IPS-NIHi7 (cell line): ENCODE data around the gene NPW.
"Not testable (repeated sequence)": the region's sequence is repeated elsewhere in the genome, so short reads cannot be mapped to it uniquely, and the experiment has no call there.

Experiments
- DNase-seq: peaks from one replicate; pipeline ENCODE4 v3.0.0; 2012; ENCODE audit warnings: mixed read lengths; ENCODE audit errors: extremely low spot score

Gene NPW

GRCh38 chr16:2023092-2024031 is 3.8 kb downstream of the NPW start:
- DNase-seq: peak; percentile 95

GRCh38 chr16:2024032-2024420 is 4.4 kb downstream of the NPW start:
- DNase-seq: no peak

DNA sequence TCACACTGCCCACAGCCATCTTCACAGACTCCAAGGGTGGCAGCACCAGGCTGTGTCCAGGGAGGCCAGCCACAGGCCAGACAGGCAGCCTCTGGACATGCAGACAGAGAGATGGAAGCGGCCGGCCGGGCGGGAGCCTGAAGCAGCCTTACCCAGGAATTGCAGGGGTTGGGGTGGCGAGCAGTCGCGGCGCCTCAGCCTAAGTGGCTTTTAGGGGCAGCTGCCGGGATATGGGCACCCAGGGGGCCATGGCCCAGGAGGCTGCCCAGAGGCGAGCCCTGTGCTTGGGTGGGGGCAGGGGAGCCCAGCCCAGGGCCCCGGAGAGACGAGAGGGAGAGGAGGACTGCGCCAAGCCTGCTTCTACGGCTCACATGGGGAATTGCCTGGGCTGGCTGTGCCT is 5.7 kb downstream of the NPW start:
- DNase-seq: no peak

GRCh38 chr16:2025878-2026460 is 6.4 kb downstream of the NPW start:
- DNase-seq: no peak

DNA sequence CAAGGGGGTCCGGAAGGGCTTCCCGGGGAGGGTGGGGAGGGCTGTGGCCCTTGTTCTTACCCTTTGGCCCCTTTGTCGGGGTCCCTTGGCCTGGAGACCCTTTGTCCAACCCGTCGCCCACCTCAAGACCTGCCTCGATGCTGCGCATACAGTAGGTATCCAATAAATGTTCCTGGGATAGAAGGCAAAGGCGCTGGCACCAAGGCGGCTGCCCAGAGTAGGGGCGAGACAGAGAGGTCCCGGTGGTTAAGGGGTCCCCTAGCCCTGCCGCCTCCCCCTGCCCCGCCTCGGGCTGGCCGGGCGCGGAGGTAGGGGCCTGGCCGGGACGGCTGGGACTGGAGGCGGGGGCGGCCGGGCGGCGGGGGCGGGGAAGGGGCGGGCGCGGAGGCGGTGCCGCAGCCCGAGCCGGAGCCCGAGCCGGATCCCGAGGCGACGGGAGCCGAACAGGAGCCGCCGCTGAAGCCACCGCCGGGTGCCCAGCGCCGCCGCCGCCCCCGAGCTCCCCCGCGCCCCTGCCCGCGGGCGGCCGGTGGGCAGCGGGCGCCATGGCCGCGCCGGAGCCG is 7.0 kb downstream of the NPW start, which contains the start of gene NHERF2:
Gene NHERF2, plus strand, starts transcription at position 442 of the 563 bp plus-strand sequence. Its CDS starts 104 bp downstream, at position 546.
- peak; percentile 76 for DNase-seq

- DNase-seq: no peak
These were observed 7.7 kb downstream of the NPW start for GRCh38 chr16:2027024-2028010.

GRCh38 chr16:2028146-2028545 is 8.6 kb downstream of the NPW start:
- DNase-seq: no peak

- no peak for DNase-seq
These were observed 9.1 kb downstream of the NPW start for GRCh38 chr16:2028620-2029220.

GRCh38 chr16:2029350-2029749 is 9.8 kb downstream of the NPW start:
- no peak for DNase-seq

GRCh38 chr16:2030036-2030435 is 10.5 kb downstream of the NPW start:
- DNase-seq: no peak

DNA sequence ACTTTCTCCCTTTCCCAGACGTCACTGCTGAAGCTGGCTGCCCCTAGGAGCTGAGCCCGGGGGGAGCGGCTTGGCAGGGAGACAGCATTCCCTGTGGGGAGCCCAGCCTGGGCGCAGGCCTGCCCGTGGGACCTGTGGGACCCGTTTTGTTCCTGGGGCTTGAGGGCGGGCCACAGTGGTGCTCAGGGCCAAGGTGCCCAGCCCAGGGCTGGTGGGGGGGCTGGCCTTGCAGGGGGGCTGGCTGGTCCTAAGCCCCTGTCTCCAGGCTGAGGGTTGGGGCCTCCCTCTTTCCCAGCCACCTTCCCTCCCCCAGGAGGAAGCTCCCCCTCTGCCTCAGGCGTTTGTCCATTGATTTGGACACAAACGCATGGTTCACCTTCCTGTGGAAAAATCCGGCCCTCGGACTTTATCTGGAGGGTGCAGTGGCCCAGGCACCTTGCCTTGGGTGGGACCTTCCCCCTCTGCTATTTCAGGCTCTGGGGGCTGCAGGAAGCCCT is 11.5 kb downstream of the NPW start:
- DNase-seq: no peak

GRCh38 chr16:2032285-2033056 is 12.9 kb downstream of the NPW start:
- DNase-seq: no peak

- DNase-seq: no peak
These were observed 13.7 kb downstream of the NPW start for GRCh38 chr16:2033057-2033908.

- DNase-seq: not testable (repeated sequence)
These were observed 14.5 kb downstream of the NPW start for GRCh38 chr16:2033909-2034695.

DNA sequence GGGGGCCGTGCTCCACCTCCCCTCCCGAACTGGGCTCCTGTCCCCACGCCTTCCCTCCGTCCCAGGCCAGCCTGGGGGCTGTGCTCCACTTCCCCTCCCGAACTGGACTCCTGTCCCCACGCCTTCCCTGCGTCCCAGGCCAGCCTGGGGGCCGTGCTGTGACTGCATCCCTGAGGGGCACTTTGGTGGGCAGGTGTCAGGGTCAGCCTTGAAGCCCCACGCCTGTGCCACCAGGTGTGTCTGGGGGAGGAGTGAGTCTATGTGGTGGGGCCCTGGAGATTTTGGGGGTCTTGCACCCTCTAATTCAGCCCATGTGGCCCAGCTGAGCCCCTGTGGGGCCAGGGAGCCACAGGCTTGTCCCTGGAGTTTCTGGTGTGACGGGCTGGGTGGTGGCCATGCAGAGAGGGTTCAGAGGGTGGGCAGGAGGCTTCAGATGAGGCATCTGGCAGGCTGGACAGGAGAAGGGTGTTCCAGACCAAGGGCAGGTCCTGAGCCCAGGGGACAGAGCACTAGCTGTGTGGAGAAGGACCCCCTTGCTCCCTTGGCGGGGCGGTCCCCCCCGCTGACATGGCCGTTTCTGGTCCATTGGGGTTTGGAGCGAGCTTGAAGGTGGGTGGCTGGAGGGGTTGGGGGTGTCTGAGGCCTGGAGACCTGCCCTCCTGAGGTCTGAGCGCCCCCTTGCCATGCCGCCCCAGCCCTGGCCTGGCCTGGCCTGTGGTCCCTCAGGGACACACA is 15.3 kb downstream of the NPW start:
- no peak for DNase-seq

GRCh38 chr16:2035431-2036199 is 16.0 kb downstream of the NPW start:
- no peak for DNase-seq
